CD4-positive, alpha-beta T cell treated with Interleukin-17A for 1 hour (primary cell): Measurements from ENCODE around the gene GALNS.
"Not testable (repeated sequence)": the region's sequence is repeated elsewhere in the genome, so short reads cannot be mapped to it uniquely, and the experiment has no call there.

ENCODE experiments used
- DNase-seq: peaks from one replicate; pipeline ENCODE4 v3.0.0-alpha.2; 2020

Gene GALNS

GRCh38 chr16:88834670-88835069, 22.1 kb downstream of the GALNS start:
- no peak for DNase-seq

GRCh38 chr16:88833086-88833485, 23.7 kb downstream of the GALNS start:
- DNase-seq, result no peak

GRCh38 chr16:88831838-88832237, 24.9 kb downstream of the GALNS start:
- DNase-seq, result no peak

- no peak for DNase-seq
Measured at GRCh38 chr16:88830783-88831182, 26.0 kb downstream of the GALNS start.

- no peak for DNase-seq
Measured at GRCh38 chr16:88830258-88830657, 26.5 kb downstream of the GALNS start.

GRCh38 chr16:88828711-88829110, 28.0 kb downstream of the GALNS start:
- DNase-seq, result no peak

- no peak for DNase-seq
Measured at GRCh38 chr16:88827727-88828126, 29.0 kb downstream of the GALNS start.

- no peak for DNase-seq
Measured at GRCh38 chr16:88826070-88826840, 30.5 kb downstream of the GALNS start.

GRCh38 chr16:88825146-88825545, 31.6 kb downstream of the GALNS start:
- no peak for DNase-seq

GRCh38 chr16:88824256-88825077, 32.3 kb downstream of the GALNS start:
- DNase-seq, result no peak

- DNase-seq, result not testable (repeated sequence)
Measured at GRCh38 chr16:88823646-88824045, 33.1 kb downstream of the GALNS start.

- no peak for DNase-seq
Measured at GRCh38 chr16:88822281-88823040, 34.3 kb downstream of the GALNS start.

GRCh38 chr16:88821168-88821850, 35.4 kb downstream of the GALNS start:
- no peak for DNase-seq

GRCh38 chr16:88820385-88821025, 36.2 kb downstream of the GALNS start:
- no peak for DNase-seq

GRCh38 chr16:88819126-88819525, 37.6 kb downstream of the GALNS start:
- no peak for DNase-seq

GRCh38 chr16:88818575-88818874, 38.2 kb downstream of the GALNS start:
- DNase-seq, result no peak

GRCh38 chr16:88817785-88818574, 38.8 kb downstream of the GALNS start:
- DNase-seq, result no peak

- DNase-seq, result no peak
Measured at GRCh38 chr16:88816736-88817535, 39.8 kb downstream of the GALNS start.

- DNase-seq, result peak; percentile 61
Measured at GRCh38 chr16:88815901-88816589, 40.7 kb downstream of the GALNS start.

GRCh38 chr16:88815227-88815626, 41.5 kb downstream of the GALNS start:
- DNase-seq, result no peak
